Hepatocyte (in vitro differentiated cells): ENCODE data around the gene GTF2F1. TPM values are rescaled to one million over a fixed set of nuclear protein-coding genes. Genes with fewer than 3 reads are reported as not detected.
"Not testable (repeated sequence)": the region's sequence is repeated elsewhere in the genome, so short reads cannot be mapped to it uniquely, and the experiment has no call there.

ENCODE experiments used
- DNase-seq: peaks from one replicate; pipeline ENCODE4 v3.0.0-alpha.2; 2016; ENCODE audit warnings: low spot score
- H2AFZ ChIP-seq: fragments of 200-600 bp; sonication (generic); 2 replicates; pipeline ENCODE4 v1.6.0; 2016; ENCODE audit warnings: antibody characterized with exemption, mild to moderate bottlenecking
- H3K27ac ChIP-seq: fragments of 200-600 bp; sonication (generic); 2 replicates; pipeline ENCODE4 v1.5.1; 2016; ENCODE audit warnings: mild to moderate bottlenecking
- H3K27me3 ChIP-seq: fragments of 200-600 bp; sonication (generic); 2 replicates; pipeline ENCODE4 v1.6.1; 2016
- H3K36me3 ChIP-seq: fragments of 200-600 bp; sonication (generic); replicated peaks from 2 replicates; pipeline ENCODE4 v1.5.1; 2016; ENCODE audit warnings: low read depth; ENCODE audit not compliant: insufficient read depth
- H3K4me1 ChIP-seq: fragments of 200-600 bp; sonication (generic); 2 replicates; pipeline ENCODE4 v1.5.1; 2016; ENCODE audit warnings: mild to moderate bottlenecking, moderate library complexity; ENCODE audit not compliant: insufficient read depth
- H3K4me2 ChIP-seq: fragments of 200-600 bp; sonication (generic); 2 replicates; pipeline ENCODE4 v1.6.0; 2016
- H3K4me3 ChIP-seq: fragments of 200-600 bp; sonication (generic); 2 replicates; pipeline ENCODE4 v1.5.1; 2016; ENCODE audit warnings: mild to moderate bottlenecking
- H3K79me2 ChIP-seq: fragments of 200-600 bp; sonication (generic); 2 replicates; pipeline ENCODE4 v1.6.0; 2017; ENCODE audit warnings: mild to moderate bottlenecking
- H3K9me2 ChIP-seq: fragments of 200-600 bp; sonication (generic); replicated peaks from 2 replicates; pipeline ENCODE4 v1.6.0; 2017; ENCODE audit warnings: mild to moderate bottlenecking; ENCODE audit not compliant: insufficient read depth
- H3K9me3 ChIP-seq: fragments of 200-600 bp; sonication (generic); 2 replicates; pipeline ENCODE4 v1.5.1; 2016; ENCODE audit warnings: low read depth, mild to moderate bottlenecking
- H4K20me1 ChIP-seq: fragments of 200-600 bp; sonication (generic); 2 replicates; pipeline ENCODE4 v1.6.0; 2016; ENCODE audit warnings: mild to moderate bottlenecking; ENCODE audit not compliant: insufficient read depth, poor library complexity, severe bottlenecking
- EZH2 ChIP-seq: fragments of 200-600 bp; sonication (generic); IDR thresholded peaks from 2 replicates; pipeline ENCODE4 v1.6.1; 2016; ENCODE audit warnings: antibody characterized with exemption, mild to moderate bottlenecking, borderline replicate concordance
- EZH2phosphoT487 ChIP-seq: fragments of 200-600 bp; sonication (generic); IDR thresholded peaks from one replicate; pipeline ENCODE4 v1.6.1; 2018; ENCODE audit warnings: antibody characterized with exemption, mild to moderate bottlenecking, low read depth, moderate library complexity; ENCODE audit not compliant: unreplicated experiment, severe bottlenecking
- WGBS: methylation state at CpG from one replicate; pipeline ENCODE4 v1.1.6; 2016; ENCODE audit warnings: low lambda C conversion rate; ENCODE audit errors: missing lambda C conversion rate; 5-methylcytosine and 5-hydroxymethylcytosine counted together
- polyA plus RNA-seq: library from polyadenylated mRNA; unstranded; fragments of >200 nt; fragmentation: Nextera tagmentation; extraction: Ambion mirVana; gene quantifications from 2 replicates; pipeline ENCODE4 v1.2.1, GENCODE V29; 2016
- total RNA-seq: library from RNA; depleted of rRNA; stranded (reverse); fragments of >200 nt; gene quantifications from 2 replicates; pipeline ENCODE4 v1.2.3, GENCODE V29; 2014
- TF ChIP-seq, protein P1 (sequence below): fragments of 200-600 bp; sonication (generic); IDR thresholded peaks from 2 replicates; pipeline ENCODE4 v1.5.1; 2016; ENCODE audit warnings: antibody characterized with exemption, mild to moderate bottlenecking; ENCODE audit not compliant: poor library complexity

The GTF2F1 gene
- total and polyA plus RNA-seq, 2 experiments from 2014 or later, result 44.6 to 47.5 TPM

DNA sequence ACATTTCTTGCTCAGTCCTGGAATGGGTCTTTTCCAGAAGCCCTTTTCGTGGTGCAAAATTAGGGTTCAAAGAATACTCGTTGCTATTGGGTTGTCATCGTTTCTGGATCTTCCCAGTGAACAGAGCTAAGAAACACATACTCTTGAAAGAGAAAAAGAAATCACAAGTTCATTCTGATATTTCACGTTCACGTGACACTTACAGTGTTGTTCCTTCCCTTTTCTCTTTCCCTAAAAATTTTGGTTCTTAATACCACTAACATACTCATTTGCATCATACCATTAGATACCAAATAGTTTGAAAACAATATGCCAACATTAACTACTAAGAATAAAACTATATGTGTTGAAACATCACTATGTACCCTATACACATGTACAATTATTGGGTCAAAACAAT lies 13.4 kb upstream of the GTF2F1 start:
- Histone ChIP-seq H3K79me2 (no peaks in the 10 kb centered on the region), H3K9me2 (no peaks in the 10 kb centered on the region), H3K27ac (no peak overlapping the region), H2AFZ (no peak overlapping the region), H3K36me3 (no peaks in the 10 kb centered on the region), H3K4me2 (no peak overlapping the region), H3K4me1 (peaks cover 14% of the 10 kb centered on the region), H3K9me3 (no peaks in the 10 kb centered on the region), H3K27me3 (no peaks in the 10 kb centered on the region), H4K20me1 (no peaks in the 10 kb centered on the region), H3K4me3 (no peak overlapping the region)
- no peak for DNase-seq
- TF ChIP-seq EZH2, result no peak
- TF ChIP-seq, protein P1, sequence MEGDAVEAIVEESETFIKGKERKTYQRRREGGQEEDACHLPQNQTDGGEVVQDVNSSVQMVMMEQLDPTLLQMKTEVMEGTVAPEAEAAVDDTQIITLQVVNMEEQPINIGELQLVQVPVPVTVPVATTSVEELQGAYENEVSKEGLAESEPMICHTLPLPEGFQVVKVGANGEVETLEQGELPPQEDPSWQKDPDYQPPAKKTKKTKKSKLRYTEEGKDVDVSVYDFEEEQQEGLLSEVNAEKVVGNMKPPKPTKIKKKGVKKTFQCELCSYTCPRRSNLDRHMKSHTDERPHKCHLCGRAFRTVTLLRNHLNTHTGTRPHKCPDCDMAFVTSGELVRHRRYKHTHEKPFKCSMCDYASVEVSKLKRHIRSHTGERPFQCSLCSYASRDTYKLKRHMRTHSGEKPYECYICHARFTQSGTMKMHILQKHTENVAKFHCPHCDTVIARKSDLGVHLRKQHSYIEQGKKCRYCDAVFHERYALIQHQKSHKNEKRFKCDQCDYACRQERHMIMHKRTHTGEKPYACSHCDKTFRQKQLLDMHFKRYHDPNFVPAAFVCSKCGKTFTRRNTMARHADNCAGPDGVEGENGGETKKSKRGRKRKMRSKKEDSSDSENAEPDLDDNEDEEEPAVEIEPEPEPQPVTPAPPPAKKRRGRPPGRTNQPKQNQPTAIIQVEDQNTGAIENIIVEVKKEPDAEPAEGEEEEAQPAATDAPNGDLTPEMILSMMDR, result no peak
- TF ChIP-seq EZH2phosphoT487, result no peak
- WGBS, result 96% methylated on average over 5 of the region's 5 CpGs

DNA sequence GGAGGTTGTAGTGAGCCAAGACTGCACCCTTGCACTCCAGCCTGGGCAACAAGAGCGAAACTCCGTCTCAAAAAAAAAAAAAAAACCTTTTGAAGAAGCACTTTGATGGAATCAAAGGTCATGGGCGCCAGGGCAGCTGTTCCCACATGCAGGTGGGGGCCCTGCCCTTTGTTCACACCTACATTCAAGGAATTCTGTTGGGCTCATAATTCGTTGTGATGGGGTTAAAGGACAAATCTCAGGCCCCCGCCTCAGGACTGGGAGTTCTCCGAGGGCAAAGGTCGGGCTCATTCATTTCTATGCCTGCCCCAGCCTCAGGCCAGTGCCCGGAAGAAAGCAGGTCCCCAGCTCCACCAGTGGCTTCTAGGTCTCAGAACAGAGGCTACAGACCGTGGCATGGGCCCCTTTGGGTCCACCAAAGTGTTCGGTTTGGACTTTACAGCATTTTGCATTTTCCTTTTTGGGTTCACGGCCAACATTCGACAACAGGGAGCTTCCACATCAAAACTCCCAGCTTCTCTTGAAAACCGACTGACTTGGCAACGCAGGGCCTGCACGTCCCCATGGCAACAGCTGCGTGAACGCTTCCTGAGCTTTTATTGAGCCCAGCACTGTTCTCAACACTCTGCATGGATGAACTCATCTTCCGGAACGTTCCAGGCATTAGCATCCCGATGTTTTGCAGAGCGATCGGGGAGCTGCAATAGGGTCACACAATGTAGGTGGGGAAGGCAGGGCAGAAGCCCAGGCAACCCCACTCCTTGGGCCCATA lies 10.1 kb upstream of the GTF2F1 start:
- DNase-seq, result peak; percentile 68
- H3K79me2 ChIP-seq, result no peaks in the 10 kb centered on the region
- H3K4me2 ChIP-seq, result peak overlapping the region; percentile 65
- no peaks in the 10 kb centered on the region for H4K20me1 ChIP-seq
- H3K27ac ChIP-seq, result peak overlapping the region; percentile 86
- TF ChIP-seq EZH2 (no peak), EZH2phosphoT487 (no peak)
- TF ChIP-seq, protein P1, result no peak
- no peaks in the 10 kb centered on the region for H3K9me2 ChIP-seq
- WGBS, result 61% methylated on average over 22 of the region's 22 CpGs
- H3K36me3 ChIP-seq, result no peaks in the 10 kb centered on the region
- no peaks in the 10 kb centered on the region for H3K27me3 ChIP-seq
- H3K4me1 ChIP-seq, result peaks cover 14% of the 10 kb centered on the region
- no peaks in the 10 kb centered on the region for H3K9me3 ChIP-seq
- no peak overlapping the region for H3K4me3 ChIP-seq
- peak overlapping the region; percentile 55 for H2AFZ ChIP-seq

DNA sequence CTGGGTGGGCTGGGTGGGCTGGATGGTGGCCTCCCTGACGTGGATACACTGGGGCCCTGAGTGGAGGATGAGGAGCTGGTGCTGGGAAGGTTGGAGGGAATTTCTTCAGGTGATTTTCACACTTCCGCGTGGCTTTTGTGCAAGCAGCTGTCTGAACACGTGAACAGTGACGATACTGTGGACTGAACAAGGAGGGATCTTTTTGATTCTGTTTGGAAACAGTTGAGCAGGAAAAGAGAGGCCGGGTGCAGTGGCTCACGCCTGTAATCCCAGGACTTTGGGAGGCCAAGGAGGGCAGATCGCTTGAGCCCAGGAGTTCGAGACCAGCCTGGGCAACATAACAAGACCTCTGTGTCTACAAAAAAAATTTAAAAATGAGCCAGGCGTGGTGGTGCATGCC lies 9.1 kb upstream of the GTF2F1 start:
- H3K27ac ChIP-seq, result peak overlapping the region; percentile 86

DNA sequence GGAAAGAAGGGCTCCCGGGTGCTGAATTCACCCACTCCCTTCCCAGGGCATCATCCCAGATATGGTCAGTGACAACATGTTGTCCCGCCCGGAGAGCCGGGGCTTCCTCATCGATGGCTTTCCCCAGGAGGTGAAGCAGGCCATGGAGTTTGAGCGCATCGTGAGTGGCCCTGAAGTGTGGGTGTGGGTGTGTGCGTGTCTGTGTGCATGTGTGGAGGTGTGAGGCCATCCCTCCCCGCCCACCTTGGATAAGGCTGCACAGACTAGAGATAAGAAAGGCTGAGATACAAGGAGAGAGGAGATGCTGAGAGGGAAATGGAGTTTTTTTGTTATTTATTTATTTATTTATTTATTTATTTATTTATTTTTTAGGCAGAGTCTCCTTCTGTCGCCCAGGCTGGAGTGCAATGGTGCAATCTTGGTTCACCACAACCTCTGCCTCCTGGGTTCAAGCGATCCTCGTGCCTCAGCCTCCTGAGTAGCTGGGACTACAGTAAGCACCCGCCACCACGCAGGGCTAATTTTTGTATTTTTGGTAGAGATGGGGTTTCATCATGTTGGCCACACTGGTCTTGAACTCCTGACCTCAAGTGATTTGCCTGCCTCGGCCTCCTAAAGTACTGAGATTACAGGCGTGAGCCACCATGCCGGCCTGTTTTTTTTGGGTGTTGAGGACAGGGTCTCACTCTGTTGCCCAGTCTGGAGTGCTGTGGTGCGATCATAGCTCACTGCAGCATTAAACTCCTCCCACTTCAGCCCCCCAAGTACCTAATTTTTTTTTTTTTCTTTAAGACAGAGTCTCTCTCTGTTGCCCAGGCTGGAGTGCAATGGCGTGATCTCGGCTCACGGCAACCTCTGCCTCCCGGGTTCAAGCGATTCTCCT lies 7.3 kb upstream of the GTF2F1 start:
- not testable (repeated sequence) for H4K20me1 ChIP-seq, H3K27ac ChIP-seq, H2AFZ ChIP-seq, H3K9me3 ChIP-seq, DNase-seq, H3K27me3 ChIP-seq, H3K79me2 ChIP-seq, H3K9me2 ChIP-seq, H3K4me2 ChIP-seq, H3K4me3 ChIP-seq, H3K36me3 ChIP-seq
- WGBS, result 91% methylated on average over 23 of the region's 23 CpGs
- peaks cover 14% of the 10 kb centered on the region for H3K4me1 ChIP-seq

More for the DNA sequence above, 9.1 kb upstream of the GTF2F1 start:
- Histone ChIP-seq H3K79me2 (no peaks in the 10 kb centered on the region), H3K36me3 (no peaks in the 10 kb centered on the region), H3K27me3 (no peaks in the 10 kb centered on the region), H4K20me1 (no peaks in the 10 kb centered on the region), H3K4me1 (peaks cover 14% of the 10 kb centered on the region), H3K9me3 (no peaks in the 10 kb centered on the region), H3K4me2 (peak overlapping the region; percentile 65), H3K4me3 (no peak overlapping the region), H3K9me2 (no peaks in the 10 kb centered on the region), H2AFZ (no peak overlapping the region)
- TF ChIP-seq EZH2phosphoT487 (no peak), EZH2 (no peak)
- TF ChIP-seq, protein P1, result no peak
- 94% methylated on average over 8 of the region's 10 CpGs for WGBS
- no peak for DNase-seq
